CD4-positive, alpha-beta T cell treated with Interleukin-10 for 1 hour (primary cell): ENCODE results near the gene OPALIN.
A peak's percentile ranks its signal among the peaks of the same experiment; 100 is the strongest.
"Not testable (repeated sequence)": the region's sequence is repeated elsewhere in the genome, so short reads cannot be mapped to it uniquely, and the experiment has no call there.

Source experiments
- DNase-seq: peaks from one replicate; pipeline ENCODE4 v3.0.0-alpha.2; 2020

Gene OPALIN

GRCh38 chr10:96334616-96335526 is 23.9 kb downstream of the OPALIN start:
- DNase-seq, result peak; percentile 13

DNA sequence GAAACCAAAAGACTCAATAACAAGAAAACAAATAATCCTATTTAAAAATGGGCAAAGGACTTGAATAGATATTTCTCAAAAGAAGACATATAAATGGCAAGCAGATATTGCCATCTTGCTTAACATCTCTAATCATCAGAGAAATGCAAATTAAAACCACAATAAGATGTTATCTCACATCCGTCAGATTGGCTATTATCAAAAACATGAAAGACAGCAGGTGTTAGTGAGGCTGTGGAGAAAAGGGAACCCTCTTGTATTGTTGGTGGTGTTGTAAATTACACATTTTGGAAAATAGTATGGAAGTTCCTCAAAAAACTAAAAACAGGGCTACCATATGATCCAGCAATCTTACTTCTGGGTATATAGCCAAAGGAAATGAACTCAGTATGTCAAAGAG is 25.7 kb downstream of the OPALIN start:
- peak; percentile 15 for DNase-seq

- DNase-seq, result no peak
Measured at GRCh38 chr10:96327462-96327861, 31.3 kb downstream of the OPALIN start.

GRCh38 chr10:96325719-96326373 is 33.0 kb downstream of the OPALIN start:
- no peak for DNase-seq

GRCh38 chr10:96324447-96324846 is 34.4 kb downstream of the OPALIN start:
- no peak for DNase-seq

- DNase-seq, result no peak
Measured at GRCh38 chr10:96322275-96322674, 36.5 kb downstream of the OPALIN start.

DNA sequence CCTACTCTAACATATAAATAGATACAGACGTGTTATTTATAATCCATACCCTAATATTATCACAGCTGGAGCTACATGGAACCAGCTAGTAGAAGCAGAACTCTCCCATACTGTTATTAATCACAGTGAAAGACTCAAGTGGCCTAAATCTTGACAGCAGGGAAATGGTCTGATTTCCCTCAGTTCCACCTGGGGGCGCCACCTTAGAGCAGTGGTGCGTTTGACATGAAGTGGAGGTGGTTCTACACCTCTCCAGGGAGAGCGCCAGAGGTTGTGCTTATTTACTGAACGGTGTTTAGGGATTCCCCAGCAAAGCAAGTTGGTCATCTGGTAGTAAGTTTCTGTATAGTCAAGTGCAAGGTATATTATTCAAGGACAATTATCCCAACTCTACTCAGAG is 37.0 kb downstream of the OPALIN start:
- DNase-seq, result no peak

DNA sequence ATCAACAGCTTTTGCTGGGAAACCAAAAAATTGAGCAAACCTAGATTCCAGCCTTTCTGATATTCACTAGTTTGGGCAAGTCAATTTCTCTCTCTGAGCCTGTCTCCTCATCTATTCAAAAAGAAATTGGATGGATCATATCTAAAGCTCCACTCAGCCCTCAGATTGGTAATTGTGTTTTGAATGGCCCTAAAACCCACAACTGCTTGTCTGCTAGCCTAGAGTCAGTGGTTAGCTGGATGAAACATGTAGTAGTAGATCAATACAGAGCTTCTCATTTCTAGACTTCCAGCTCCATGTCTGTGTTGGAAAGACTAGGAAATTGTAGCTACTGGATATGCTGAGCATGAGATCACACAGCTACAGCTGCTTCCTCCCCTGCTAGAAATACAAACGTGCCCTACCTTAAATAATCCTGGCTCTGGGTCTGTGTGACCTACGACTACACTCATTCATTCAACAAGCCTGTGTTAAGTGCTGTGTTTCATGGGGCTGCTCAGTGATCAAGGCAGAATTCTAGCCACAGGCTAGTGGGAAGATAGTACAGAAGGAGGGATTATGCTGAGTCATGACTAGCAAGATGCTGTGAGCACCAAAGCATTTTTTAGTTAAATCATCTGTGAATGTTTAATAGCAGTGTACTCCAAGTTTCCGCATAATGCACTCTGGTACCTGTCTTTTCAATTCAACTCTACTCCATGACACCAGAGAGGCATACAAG is 38.9 kb downstream of the OPALIN start:
- no peak for DNase-seq

GRCh38 chr10:96317067-96317833 is 41.6 kb downstream of the OPALIN start:
- DNase-seq, result no peak

DNA sequence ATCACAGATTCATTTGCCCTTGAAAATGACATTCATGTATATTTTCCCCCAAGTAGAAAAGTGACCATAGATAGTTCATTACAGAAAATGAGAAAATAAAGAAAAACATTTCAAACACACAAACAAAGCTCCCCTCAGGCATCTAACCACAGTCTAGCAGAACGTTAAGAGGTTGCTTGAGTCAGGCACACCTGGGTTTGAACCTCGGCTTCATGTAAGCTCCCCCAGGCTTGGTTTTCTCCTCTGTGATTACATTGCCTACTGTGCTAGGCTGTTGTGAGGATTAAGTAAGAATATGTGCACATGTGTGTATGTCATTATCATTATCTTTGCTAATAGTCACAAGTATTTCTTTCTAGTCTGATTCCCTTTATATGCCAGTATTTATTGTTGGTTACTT is 45.5 kb downstream of the OPALIN start:
- no peak for DNase-seq

DNA sequence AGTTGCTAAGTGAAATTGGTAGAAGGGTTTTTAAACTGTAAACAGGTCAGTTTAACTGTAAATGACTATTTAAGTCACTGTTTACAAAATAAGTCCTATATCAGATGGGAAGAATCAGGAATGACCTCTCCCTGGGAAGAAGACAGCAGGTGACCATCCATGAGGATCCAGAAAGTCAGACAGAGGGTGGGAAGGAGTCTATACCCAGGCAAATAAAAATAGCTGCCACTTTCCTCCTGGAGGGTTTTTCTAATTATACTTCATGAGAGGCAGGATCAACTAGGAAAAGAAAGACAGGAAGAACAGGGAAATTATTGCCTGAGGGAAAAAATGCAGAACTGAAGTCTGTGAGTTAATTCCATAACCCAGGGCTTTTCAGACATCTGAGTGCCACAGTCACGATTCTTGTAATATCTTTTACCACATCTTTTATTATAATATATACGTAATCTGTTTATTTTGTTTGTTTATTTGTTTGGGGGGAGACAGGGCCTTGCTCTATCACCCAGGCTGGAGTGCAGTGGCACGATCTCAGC is 47.6 kb downstream of the OPALIN start:
- DNase-seq, result no peak

DNA sequence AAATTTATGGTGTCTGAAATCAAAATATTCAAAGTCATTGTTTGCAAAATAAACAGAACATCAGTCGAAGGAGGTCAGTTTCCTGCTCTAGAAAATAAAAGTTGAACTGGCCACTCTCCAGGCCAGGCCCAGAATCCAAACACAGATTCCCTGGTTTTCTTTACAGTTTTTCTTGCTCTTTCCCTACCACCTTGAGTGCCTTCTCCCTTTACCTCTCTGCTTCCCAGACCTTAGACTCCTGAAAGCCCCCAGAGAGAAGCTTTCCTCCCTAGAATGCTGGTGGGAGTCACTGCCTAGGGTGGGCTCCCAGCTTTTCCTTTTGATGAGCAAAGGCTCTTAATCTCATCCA is 48.5 kb downstream of the OPALIN start:
- DNase-seq, result no peak

DNA sequence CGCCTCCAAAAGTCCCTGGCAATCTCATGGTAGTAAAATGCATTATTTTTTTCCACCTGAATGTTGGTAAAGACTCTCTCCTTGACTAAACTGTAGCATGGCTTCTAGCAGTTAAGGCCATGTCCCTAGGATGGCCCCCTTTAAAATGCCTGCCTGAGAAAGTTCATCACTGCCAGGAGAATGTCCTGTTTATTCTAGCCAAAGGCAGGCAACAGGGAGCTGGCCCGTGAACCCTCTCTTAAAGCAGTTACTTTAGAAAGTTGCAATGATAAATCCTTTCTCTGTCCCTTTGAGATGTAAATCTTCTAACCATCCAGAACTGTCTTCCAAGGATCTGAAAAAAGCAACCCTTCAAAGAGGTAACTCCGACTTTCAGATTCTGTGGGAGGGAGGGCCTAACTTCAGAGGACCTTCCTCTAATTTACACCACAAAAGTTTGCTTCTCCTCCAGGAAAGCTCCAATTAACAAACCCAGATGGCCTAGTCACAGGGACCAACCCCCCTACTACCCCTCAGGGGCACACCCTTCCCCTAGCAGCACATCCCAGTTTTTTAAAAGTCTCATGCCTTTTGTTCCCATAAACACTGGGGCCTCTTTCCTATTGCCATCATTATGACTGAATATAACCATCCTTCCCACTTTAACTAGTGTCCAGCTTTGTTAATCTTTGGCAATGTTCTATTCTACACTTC is 49.0 kb downstream of the OPALIN start:
- DNase-seq, result no peak

- not testable (repeated sequence) for DNase-seq
Measured at GRCh38 chr10:96308854-96309253, 49.9 kb downstream of the OPALIN start.

DNA sequence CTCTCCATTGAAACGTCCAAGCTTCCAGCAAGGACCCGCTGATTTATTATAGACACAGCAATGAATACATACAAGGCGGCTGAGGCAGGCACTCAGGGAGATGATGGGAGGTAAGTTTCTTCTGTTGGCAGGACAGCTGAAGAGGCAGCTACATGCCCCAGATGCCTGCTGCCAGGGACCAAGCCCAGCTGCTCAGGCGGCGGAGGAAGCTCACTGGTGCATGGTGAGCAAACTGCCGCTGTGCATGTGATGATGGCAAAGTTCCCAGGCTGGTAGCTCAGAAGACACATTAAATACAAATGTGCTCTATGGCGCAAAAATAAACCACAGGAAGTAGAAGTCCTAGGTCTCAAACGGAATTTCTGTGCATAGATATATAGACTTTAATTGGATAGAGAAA is 52.3 kb downstream of the OPALIN start:
- no peak for DNase-seq

DNA sequence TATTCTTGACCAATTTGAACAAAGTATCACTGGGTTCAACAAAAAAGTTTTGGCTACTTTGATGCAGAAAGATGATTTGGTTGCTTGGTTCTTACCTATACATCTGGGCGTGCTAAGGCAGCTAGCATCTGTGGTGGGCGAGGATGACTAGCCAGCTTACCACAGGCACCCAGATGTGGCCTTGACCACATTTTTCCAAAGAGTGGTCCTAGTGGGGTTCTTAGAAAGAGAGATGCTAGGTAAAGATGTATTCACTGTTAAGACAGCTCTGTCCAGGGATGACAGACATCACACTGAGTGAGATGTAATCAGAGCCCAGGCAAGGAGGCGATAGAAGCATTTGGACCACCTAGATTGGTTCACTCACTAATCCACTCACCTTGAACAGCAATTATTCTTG is 53.8 kb downstream of the OPALIN start:
- no peak for DNase-seq

GRCh38 chr10:96304230-96304629 is 54.6 kb downstream of the OPALIN start, which contains the start of gene DNTT:
TSS of gene DNTT (plus strand) at chr10:96304434. CDS start at chr10:96304498, 64 bp downstream.
- no peak for DNase-seq

GRCh38 chr10:96301616-96302015 is 57.2 kb downstream of the OPALIN start:
- DNase-seq, result no peak

- DNase-seq, result peak; percentile 5
Measured at GRCh38 chr10:96299383-96299782, 59.4 kb downstream of the OPALIN start.

DNA sequence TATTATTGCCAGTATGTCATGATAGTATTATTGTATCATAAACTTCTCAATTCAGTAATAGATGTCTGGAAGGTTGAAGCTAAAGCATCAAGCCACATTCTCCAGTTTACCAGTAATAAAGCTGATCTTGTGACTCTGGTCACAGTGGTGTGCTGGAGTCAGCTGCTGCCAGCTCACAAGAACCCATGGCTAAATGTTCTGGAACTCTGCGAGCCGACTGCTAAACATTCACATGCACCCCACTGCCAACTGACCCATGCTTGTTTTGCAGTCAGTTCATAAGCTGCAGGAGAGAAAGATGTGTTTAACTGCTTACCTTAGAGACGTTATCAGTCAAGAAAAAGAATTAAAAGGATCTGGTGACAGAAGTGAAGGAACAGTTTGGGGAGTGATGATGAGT is 60.4 kb downstream of the OPALIN start:
- DNase-seq, result no peak

DNA sequence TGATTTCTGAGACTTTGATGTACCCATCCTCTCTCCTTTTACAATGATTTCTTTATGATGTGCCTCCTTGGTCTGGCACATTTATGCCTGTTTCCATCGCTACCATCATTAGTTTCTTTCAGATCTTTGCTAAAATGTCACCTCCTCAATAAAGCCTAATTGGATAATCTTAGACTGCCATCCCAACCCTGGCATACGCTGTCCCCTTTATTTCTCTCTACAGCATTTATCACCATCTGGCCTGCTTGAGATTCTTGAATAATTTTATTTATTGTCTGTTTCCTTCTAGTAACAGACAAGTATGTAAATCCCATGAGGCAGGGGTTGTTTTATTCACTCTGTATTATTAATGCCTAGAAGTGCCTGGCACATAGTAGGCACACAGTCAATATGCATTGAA is 61.3 kb downstream of the OPALIN start:
- DNase-seq, result no peak

DNA sequence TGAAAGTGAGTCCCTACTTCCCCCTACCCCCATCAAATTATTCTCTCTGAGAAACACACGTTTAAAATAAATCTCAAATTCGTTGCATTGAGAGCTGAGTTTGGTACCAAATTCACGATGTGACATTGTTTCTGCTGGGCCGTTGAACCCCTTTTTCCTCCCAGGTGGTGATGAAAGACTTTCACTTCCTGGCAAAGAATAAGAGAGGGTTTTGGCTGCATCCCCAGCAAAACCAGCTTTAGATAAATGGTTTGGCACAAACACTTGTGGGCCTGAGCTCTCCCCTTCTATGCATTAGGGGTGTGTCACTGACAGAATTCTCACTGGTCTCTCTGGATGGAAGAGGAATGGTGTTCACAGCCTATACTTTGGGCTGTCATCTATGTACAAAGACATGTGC is 63.3 kb downstream of the OPALIN start:
- no peak for DNase-seq
